Stomach smooth muscle (tissue), 2 donors: ENCODE data around the gene SEH1L.

ENCODE experiments used
- H3K27ac ChIP-seq: one replicate; pipeline ENCODE4 v1.7.0; 2013; ENCODE audit warnings: mild to moderate bottlenecking, low read length, inconsistent platforms
- H3K27me3 ChIP-seq, 2 donors: one replicate each; pipeline ENCODE4 v1.7.0; 2013; ENCODE audit warnings: low read length in 2 of 2; ENCODE audit not compliant: insufficient read depth in 2 of 2, control insufficient read depth in 1 of 2
- H3K36me3 ChIP-seq, 2 donors: one replicate each; pipeline ENCODE4 v1.7.0; 2013; ENCODE audit warnings: low read length in 2 of 2; ENCODE audit not compliant: control insufficient read depth in 2 of 2, insufficient read depth in 2 of 2
- H3K4me1 ChIP-seq: one replicate; pipeline ENCODE4 v1.7.0; 2013; ENCODE audit warnings: low read length; ENCODE audit not compliant: control insufficient read depth, insufficient read depth
- H3K4me3 ChIP-seq, 2 donors: one replicate each; pipeline ENCODE4 v1.7.0; 2013; ENCODE audit warnings: low read length in 2 of 2
- H3K9ac ChIP-seq, 2 donors: one replicate each; pipeline ENCODE4 v1.7.0; 2013; ENCODE audit warnings: low read length in 2 of 2, mild to moderate bottlenecking in 1 of 2
- H3K9me3 ChIP-seq, 2 donors: one replicate each; pipeline ENCODE4 v1.7.0; 2013; ENCODE audit warnings: low read length in 2 of 2; ENCODE audit not compliant: control insufficient read depth in 2 of 2
- donor health status: healthy.
- donor health status: Pancreatic carcinoma.

Gene SEH1L

DNA sequence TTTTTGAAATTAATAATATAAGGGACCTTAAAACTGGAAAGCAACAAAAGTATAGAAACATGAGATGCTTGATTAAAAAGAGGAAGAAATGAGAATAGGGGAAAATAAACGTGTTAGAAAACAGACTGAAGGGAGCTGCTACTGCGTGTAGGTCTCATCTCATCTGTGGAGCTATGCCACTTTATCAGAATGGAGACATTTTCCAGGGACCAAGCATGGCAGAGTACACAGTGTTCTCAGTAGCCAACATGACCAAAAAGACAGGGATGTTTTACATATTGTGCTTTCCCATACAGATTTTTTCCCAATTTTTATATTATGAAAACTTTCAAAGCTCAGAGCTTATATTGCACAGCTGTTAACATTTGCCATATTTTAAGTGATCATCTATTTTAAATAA, 66.4 kb downstream of the SEH1L start:
- H3K4me1 ChIP-seq = no peaks in the 10 kb centered on the region
- no peak overlapping the region for H3K27ac ChIP-seq
- H3K27me3 ChIP-seq = no peaks in the 10 kb centered on the region
- peaks cover 24 to 43% of the 10 kb centered on the region in 2 donors for H3K36me3 ChIP-seq
- H3K9ac ChIP-seq = no peak overlapping the region
- no peak overlapping the region for H3K4me3 ChIP-seq
- H3K9me3 ChIP-seq = no peaks in the 10 kb centered on the region

DNA sequence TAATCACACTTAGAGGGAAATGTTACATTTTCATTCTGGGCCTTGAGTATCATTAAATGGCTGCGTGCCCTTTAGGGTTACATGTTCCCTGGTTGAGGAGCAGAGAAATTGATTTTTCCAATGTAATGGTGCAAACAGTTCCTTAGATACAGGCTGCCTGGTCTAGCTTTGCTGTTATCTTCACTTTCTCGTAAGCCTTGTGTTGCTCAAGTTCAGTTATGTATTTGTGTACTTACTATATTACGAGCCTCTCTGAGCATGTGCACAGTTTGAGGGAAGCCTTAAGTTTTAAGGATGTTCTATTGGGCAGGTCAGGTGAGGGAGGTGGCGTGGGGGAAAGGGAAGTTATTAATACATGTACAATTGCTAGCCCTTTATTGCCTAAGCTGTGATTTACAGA, 67.0 kb downstream of the SEH1L start:
- no peaks in the 10 kb centered on the region for H3K9me3 ChIP-seq
- H3K27ac ChIP-seq = no peak overlapping the region
- no peak overlapping the region for H3K9ac ChIP-seq
- H3K27me3 ChIP-seq = no peaks in the 10 kb centered on the region
- H3K4me3 ChIP-seq = no peak overlapping the region
- H3K36me3 ChIP-seq = peaks cover 24 to 40% of the 10 kb centered on the region in 2 donors
- no peaks in the 10 kb centered on the region for H3K4me1 ChIP-seq

DNA sequence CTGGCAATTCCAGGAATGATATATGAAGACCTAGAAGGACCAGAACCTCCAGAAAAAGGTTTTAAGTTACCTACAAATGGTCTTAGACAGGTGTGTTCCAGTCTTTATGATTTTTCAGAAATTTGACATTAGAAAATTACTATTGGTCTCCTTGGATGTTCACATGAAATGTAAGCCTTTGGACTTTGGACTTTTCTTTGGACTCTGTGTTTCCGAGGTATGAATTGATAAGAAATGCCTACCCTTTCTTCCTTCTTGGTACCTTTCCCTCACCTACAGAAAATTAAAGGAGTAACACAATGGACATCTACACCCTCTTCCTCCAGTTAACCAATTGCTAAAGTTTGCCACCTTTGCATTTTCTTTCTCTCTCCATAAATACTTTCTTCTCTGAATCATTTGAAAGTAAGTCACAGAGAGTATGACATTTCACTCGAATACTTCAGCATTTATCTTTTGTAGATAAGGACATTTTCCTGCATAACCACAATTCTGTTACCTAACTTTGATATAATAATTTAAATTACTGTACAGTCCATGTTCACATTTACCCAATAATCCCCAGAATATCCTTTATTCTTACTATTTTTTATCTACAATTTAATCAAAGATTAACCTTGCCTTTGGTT, 69.5 kb downstream of the SEH1L start:
- no peaks in the 10 kb centered on the region for H3K4me1 ChIP-seq
- no peak overlapping the region for H3K27ac ChIP-seq
- no peak overlapping the region for H3K4me3 ChIP-seq
- no peak overlapping the region for H3K9ac ChIP-seq
- no peaks in the 10 kb centered on the region for H3K27me3 ChIP-seq
- peaks cover 23 to 35% of the 10 kb centered on the region in 2 donors for H3K36me3 ChIP-seq
- H3K9me3 ChIP-seq = no peaks in the 10 kb centered on the region

DNA sequence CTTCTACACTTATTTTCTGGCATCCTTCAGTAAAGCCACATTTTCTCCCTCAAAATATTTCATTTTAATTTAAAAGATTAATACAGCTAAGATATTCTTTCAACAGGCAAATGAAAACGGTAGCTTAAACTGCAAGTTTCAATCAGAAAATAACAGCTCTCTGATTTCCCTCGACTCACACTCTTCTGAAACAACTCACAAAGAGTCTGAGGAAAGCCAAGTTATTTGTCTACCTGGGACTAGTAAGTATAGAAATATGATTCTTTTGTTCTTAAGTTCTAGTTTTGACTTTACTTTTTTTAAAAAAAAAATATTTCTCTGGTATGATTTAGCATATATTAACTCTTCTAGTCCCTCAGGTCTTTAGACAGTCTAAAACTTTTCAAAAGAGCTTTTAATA, 70.6 kb downstream of the SEH1L start:
- H3K27ac ChIP-seq = no peak overlapping the region

DNA sequence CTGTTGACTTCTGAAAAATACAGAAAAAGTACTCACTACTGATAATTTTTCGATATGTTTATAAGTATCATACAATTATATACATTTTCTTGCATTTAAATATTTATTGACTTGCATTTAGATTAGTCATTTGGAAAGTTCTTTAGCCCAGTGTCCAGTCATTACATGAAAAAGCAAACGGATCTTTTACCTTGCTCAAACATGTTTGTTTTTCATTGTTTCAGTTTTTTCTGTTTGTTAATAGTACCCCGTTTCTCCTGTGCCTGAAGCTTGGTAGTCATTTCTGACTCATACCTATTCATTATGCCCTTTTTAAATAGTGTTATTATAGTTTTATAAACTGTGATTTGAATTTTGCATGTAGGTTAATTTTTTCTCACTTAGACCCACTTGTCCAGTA, 71.5 kb downstream of the SEH1L start:
- no peaks in the 10 kb centered on the region for H3K27me3 ChIP-seq
- no peak overlapping the region for H3K4me3 ChIP-seq
- H3K36me3 ChIP-seq = peaks cover 23% of the 10 kb centered on the region in 2 donors
- H3K9me3 ChIP-seq = no peaks in the 10 kb centered on the region
- H3K27ac ChIP-seq = no peak overlapping the region
- no peaks in the 10 kb centered on the region for H3K4me1 ChIP-seq
- no peak overlapping the region for H3K9ac ChIP-seq

More for the DNA sequence above, 70.6 kb downstream of the SEH1L start:
- no peak overlapping the region for H3K9ac ChIP-seq
- H3K4me3 ChIP-seq = no peak overlapping the region
- no peaks in the 10 kb centered on the region for H3K27me3 ChIP-seq
- H3K9me3 ChIP-seq = no peaks in the 10 kb centered on the region
- no peaks in the 10 kb centered on the region for H3K4me1 ChIP-seq
- peaks cover 23 to 25% of the 10 kb centered on the region in 2 donors for H3K36me3 ChIP-seq

DNA sequence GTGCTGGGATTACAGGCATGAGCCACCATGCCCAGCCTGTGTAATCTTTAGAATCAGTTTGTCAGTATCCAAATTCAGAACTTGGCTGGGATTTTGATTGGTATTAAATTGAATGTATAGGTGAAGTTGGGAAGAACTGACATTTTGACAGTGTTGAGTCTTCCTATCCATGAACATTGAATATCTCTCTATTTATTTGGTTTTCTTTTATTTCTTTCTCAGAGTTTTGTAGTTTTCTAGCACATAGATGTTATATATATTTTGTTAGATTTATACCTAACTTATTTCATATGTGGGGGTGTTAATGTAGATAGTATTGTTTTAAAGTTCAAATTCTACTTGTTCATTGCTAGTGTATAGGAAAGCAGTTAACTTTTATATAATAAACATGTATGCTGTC, 74.8 kb downstream of the SEH1L start:
- peaks cover 2 to 6% of the 10 kb centered on the region in 2 donors for H3K36me3 ChIP-seq

DNA sequence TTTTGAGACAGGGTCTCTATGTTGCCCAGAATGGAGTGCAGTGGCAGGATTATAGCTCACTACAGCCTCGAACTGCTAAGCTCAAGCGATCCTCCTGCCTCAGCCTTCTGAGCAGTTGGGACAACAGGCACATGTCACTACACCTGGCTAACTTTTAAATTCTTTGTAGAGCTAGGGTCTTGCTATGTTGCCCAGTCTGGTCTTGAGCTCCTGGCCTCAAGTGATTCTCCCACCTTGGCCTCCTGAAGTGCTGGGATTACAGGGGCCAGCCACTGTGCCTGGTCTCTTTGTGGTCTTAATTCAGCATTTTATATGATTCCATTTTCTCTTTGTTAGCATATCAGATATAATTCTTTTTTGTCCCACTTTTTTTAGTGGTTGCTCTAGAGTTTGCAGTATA, 77.4 kb downstream of the SEH1L start:
- no peak overlapping the region for H3K9ac ChIP-seq
- H3K36me3 ChIP-seq = peaks cover 0 to 8% of the 10 kb centered on the region in 2 donors
- no peaks in the 10 kb centered on the region for H3K9me3 ChIP-seq
- H3K4me1 ChIP-seq = no peaks in the 10 kb centered on the region
- H3K27me3 ChIP-seq = no peaks in the 10 kb centered on the region
- no peak overlapping the region for H3K4me3 ChIP-seq
- no peak overlapping the region for H3K27ac ChIP-seq

More for the DNA sequence above, 74.8 kb downstream of the SEH1L start:
- H3K27ac ChIP-seq = no peak overlapping the region
- no peaks in the 10 kb centered on the region for H3K9me3 ChIP-seq
- no peak overlapping the region for H3K9ac ChIP-seq
- no peaks in the 10 kb centered on the region for H3K27me3 ChIP-seq
- H3K4me3 ChIP-seq = no peak overlapping the region
- H3K4me1 ChIP-seq = no peaks in the 10 kb centered on the region

DNA sequence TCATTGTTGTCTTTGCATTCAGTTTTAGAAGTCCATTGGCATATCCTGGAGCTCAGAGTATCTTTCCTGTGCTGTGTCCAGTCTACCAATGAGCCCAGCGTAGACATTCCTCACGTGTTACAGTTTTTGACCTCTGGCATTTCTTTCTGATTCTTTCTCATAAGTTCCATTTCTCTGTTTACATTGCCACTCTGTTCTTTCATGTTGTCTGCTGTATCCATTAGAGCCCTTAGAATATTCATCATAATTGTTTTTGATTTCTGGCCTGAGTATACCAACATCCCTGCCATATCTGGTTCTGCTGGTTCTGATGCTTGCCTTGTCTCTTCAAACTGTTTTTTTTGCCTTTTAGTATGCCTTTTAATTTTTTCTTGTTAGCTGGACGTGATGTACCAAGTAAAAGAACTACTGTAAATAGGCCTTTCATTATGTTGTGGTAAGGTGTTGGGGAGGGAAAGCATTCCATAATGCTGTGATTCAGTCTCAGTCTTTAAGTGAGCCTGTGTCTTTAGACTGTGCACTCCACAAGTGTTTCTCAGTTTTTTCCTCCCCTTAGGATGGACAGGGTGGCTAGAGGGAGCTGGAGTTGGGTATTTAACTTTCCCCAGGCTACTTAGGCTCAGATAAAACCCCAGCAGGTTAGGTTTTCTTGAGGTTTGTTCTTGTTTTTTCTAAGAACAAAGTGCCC, 78.9 kb downstream of the SEH1L start:
- Histone ChIP-seq H3K27ac (no peak overlapping the region), H3K4me3 (no peak overlapping the region), H3K9me3 (no peaks in the 10 kb centered on the region), H3K27me3 (no peaks in the 10 kb centered on the region), H3K36me3 (peaks cover 3 to 9% of the 10 kb centered on the region in 2 donors), H3K4me1 (no peaks in the 10 kb centered on the region), H3K9ac (no peak overlapping the region)

DNA sequence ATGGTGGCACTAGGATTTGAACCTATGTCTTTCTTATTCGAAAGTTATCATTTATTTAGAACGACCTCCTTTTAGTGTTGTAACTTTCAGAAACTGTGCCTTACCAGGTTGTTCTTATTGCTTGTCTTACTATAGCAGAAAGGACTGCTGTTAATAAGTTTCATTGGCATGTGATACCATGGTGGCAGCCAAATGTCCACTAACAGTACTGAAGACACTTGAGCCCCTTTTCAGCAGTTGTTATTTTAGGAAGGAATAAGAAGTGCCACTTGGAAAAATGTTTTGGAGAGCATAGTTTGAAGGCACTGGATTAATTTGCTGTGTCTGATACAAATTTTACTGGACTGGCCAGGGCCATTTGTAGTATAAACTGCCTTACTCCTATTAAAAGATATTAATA, 81.1 kb downstream of the SEH1L start:
- Histone ChIP-seq H3K27ac (no peak overlapping the region), H3K36me3 (peaks cover 7 to 14% of the 10 kb centered on the region in 2 donors)

DNA sequence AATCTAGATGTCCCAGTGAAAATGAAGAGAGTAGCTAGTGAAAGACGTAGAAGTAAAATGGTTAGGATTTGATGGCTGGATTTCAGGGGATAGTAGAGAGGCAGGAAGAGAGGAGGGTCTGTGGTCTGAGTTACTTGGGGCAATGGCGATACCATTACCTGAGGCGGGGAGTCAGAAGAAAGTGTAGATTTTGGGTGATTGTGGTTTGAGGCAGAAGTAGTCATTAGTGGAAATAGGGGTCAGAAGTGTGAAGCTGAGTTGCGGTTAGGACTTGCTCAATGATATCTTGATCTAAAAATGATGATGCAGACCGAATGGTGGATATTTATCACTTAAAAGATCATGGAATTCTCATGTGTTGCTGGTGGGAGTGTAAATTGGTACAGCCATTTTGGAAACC, 84.4 kb downstream of the SEH1L start:
- Histone ChIP-seq H3K27ac (no peak overlapping the region), H3K4me1 (no peaks in the 10 kb centered on the region), H3K4me3 (no peak overlapping the region), H3K36me3 (peaks cover 7 to 17% of the 10 kb centered on the region in 2 donors), H3K27me3 (no peaks in the 10 kb centered on the region), H3K9me3 (no peaks in the 10 kb centered on the region), H3K9ac (no peak overlapping the region)

More for the DNA sequence above, 81.1 kb downstream of the SEH1L start:
- H3K4me3 ChIP-seq = no peak overlapping the region
- no peaks in the 10 kb centered on the region for H3K27me3 ChIP-seq
- no peaks in the 10 kb centered on the region for H3K9me3 ChIP-seq
- no peak overlapping the region for H3K9ac ChIP-seq
- no peaks in the 10 kb centered on the region for H3K4me1 ChIP-seq

DNA sequence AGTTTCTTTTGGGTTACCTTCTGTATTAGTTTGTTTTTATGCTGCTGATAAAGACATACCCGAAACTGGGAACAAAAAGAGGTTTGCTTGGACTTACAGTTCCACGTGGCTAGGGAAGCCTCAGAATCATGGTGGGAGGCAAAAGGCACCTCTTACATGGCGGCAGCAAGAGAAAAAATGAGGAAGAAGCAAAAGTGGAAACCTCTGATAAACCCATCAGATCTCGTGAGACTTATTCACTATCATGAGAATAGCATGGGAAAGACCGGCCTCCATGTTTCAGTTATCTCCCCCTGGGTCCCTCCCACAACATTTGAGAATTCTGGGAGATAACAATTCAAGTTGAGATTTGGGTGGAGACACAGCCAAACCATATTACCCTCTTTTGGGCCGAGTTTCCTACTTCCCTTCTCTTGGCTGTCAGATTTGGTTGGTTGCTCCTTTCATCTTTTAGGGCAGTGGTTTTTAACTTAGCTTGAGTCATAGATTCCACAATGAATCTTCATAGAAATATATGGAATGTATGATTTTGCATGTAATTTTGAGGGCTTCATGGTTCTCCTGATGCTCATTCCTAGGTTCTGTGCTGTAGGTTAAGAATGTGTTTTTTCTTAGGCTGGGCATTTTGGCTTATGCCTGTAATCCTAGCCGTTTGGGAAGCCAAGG, 87.6 kb downstream of the SEH1L start:
- H3K27ac ChIP-seq = no peak overlapping the region
- H3K9me3 ChIP-seq = no peaks in the 10 kb centered on the region
- no peak overlapping the region for H3K9ac ChIP-seq
- peaks cover 12 to 13% of the 10 kb centered on the region in 2 donors for H3K36me3 ChIP-seq
- no peaks in the 10 kb centered on the region for H3K27me3 ChIP-seq
- no peak overlapping the region for H3K4me3 ChIP-seq
- H3K4me1 ChIP-seq = no peaks in the 10 kb centered on the region
